SK-MEL-5 (cell line): ENCODE measurements around the gene PIEZO2. TPM values are rescaled to one million over a fixed set of nuclear protein-coding genes. Genes with fewer than 3 reads are reported as not detected.

Experiments used
- DNase-seq: peaks from one replicate; pipeline ENCODE4 v3.0.0-alpha.2; 2016; ENCODE audit warnings: low read depth, low spot score
- in situ Hi-C: cut with HindIII; loops from 2 replicates; pipeline ENCODE4 v1.10.0; 2016; ENCODE audit warnings: low sequenced_read_pairs, high pct_unique_total_duplicates, low pct_unique_long_range_greater_than_20kb
- total RNA-seq: library from RNA; depleted of rRNA; stranded (reverse); fragments of >200 nt; shearing (Covaris generic); gene quantifications from 2 replicates; pipeline ENCODE4 v1.2.3, GENCODE V29; 2014

Gene PIEZO2
- total RNA-seq, 1 experiment from 2014 or later, result 0.61 TPM

GRCh38 chr18:11095211-11095610 lies 54.2 kb downstream of the PIEZO2 start:
- DNase-seq, result peak; percentile 11
- in situ Hi-C loops, result no loop called here

- in situ Hi-C loops, result no loop called here
- no peak for DNase-seq
Observed at GRCh38 chr18:11091746-11092145, 57.6 kb downstream of the PIEZO2 start.

GRCh38 chr18:11089931-11090715 lies 59.2 kb downstream of the PIEZO2 start:
- in situ Hi-C loops, result no loop called here
- DNase-seq, result no peak

- DNase-seq, result no peak
- in situ Hi-C loops, result no loop called here
Observed at GRCh38 chr18:11081009-11081532, 68.3 kb downstream of the PIEZO2 start.

- in situ Hi-C loops, result no loop called here
- no peak for DNase-seq
Observed at GRCh38 chr18:11078491-11078890, 70.9 kb downstream of the PIEZO2 start.

- in situ Hi-C loops, result no loop called here
- DNase-seq, result no peak
Observed at GRCh38 chr18:11077548-11078187, 71.7 kb downstream of the PIEZO2 start.

- in situ Hi-C loops, result no loop called here
- DNase-seq, result no peak
Observed at GRCh38 chr18:11074889-11075288, 74.5 kb downstream of the PIEZO2 start.

GRCh38 chr18:11073971-11074370 lies 75.4 kb downstream of the PIEZO2 start:
- no peak for DNase-seq
- in situ Hi-C loops, result no loop called here

- DNase-seq, result no peak
- in situ Hi-C loops, result no loop called here
Observed at GRCh38 chr18:11072632-11073031, 76.7 kb downstream of the PIEZO2 start.

GRCh38 chr18:11071300-11071699 lies 78.1 kb downstream of the PIEZO2 start:
- peak; percentile 22 for DNase-seq
- in situ Hi-C loops, result no loop called here

- DNase-seq, result no peak
- in situ Hi-C loops, result no loop called here
Observed at GRCh38 chr18:11070593-11070992, 78.8 kb downstream of the PIEZO2 start.

- in situ Hi-C loops, result no loop called here
- DNase-seq, result no peak
Observed at GRCh38 chr18:11066038-11066437, 83.3 kb downstream of the PIEZO2 start.

GRCh38 chr18:11064727-11065460 lies 84.5 kb downstream of the PIEZO2 start:
- in situ Hi-C loops, result no loop called here
- no peak for DNase-seq

GRCh38 chr18:11064106-11064505 lies 85.3 kb downstream of the PIEZO2 start:
- no peak for DNase-seq
- in situ Hi-C loops, result no loop called here

GRCh38 chr18:11055721-11056120 lies 93.6 kb downstream of the PIEZO2 start:
- no peak for DNase-seq
- in situ Hi-C loops, result no loop called here

GRCh38 chr18:11054497-11054896 lies 94.9 kb downstream of the PIEZO2 start:
- DNase-seq, result no peak
- in situ Hi-C loops, result no loop called here

- in situ Hi-C loops, result no loop called here
Observed at GRCh38 chr18:11053293-11053692, 96.1 kb downstream of the PIEZO2 start.

GRCh38 chr18:11052800-11053199 lies 96.6 kb downstream of the PIEZO2 start:
- in situ Hi-C loops, result no loop called here
- no peak for DNase-seq

More at GRCh38 chr18:11053293-11053692, 96.1 kb downstream of the PIEZO2 start:
- no peak for DNase-seq
